PC-9 (cell line): Measurements from ENCODE around the gene XKR7. TPM values are rescaled to one million over a fixed set of nuclear protein-coding genes. Genes with fewer than 3 reads are reported as not detected.

ENCODE experiments used
- BruUV-seq: library from RNA; stranded (reverse); fragments of 400-500 nt; replicated peaks from 2 replicates; lab custom pipeline; 2021; lab: Mats Ljungman, UMichigan
- CTCF ChIA-PET: fragments of 300-600 bp; sonication (Branson Sonifier 250); formaldehyde crosslinking; loops from one replicate; lab custom pipeline; 2022; ENCODE audit warnings: antibody characterized with exemption; lab: Charles Lee
- POLR2A ChIA-PET: fragments of 300-600 bp; sonication (Branson Sonifier 250); formaldehyde crosslinking; loops from one replicate; lab custom pipeline; 2022; ENCODE audit warnings: antibody characterized with exemption; ENCODE audit not compliant: unreplicated experiment; lab: Charles Lee
- DNase-seq, 2 experiments: peaks; one replicate each; pipeline versions ENCODE4 v3.0.0 to v3.0.0-alpha.2; 2015 to 2022; ENCODE audit warnings: mixed read lengths in 1 of 2
- H2AFZ ChIP-seq: fragments of 200-600 bp; sonication (generic); 2 replicates; pipeline ENCODE4 v1.8.1; 2017; ENCODE audit warnings: antibody characterized with exemption
- H3F3A ChIP-seq: fragments of 200-600 bp; sonication (generic); 2 replicates; pipeline ENCODE4 v1.8.1; 2017; ENCODE audit warnings: antibody characterized with exemption, mild to moderate bottlenecking, low read depth; ENCODE audit not compliant: insufficient read depth
- H3K27ac ChIP-seq: fragments of 200-600 bp; sonication (generic); 2 replicates; pipeline ENCODE4 v1.6.1; 2016; ENCODE audit warnings: mixed run types
- H3K27me3 ChIP-seq: fragments of 200-600 bp; sonication (generic); 2 replicates; pipeline ENCODE4 v1.6.1; 2016; ENCODE audit warnings: low read depth, mixed run types; ENCODE audit not compliant: insufficient read depth
- H3K36me3 ChIP-seq: fragments of 200-600 bp; sonication (generic); 2 replicates; pipeline ENCODE4 v1.6.1; 2016; ENCODE audit warnings: low read depth, mixed run types
- H3K4me1 ChIP-seq: fragments of 200-600 bp; sonication (generic); replicated peaks from 2 replicates; pipeline ENCODE4 v1.6.1; 2016; ENCODE audit warnings: mixed run types; ENCODE audit not compliant: insufficient read depth
- H3K4me2 ChIP-seq: fragments of 200-600 bp; sonication (generic); 2 replicates; pipeline ENCODE4 v1.6.1; 2017; ENCODE audit warnings: mixed run types
- H3K4me3 ChIP-seq: fragments of 200-600 bp; sonication (generic); 2 replicates; pipeline ENCODE4 v1.6.1; 2016; ENCODE audit warnings: mixed run types
- H3K79me2 ChIP-seq: fragments of 200-600 bp; sonication (generic); 2 replicates; pipeline ENCODE4 v1.6.1; 2017; ENCODE audit warnings: low read depth, mixed run types
- H3K9me2 ChIP-seq: fragments of 200-600 bp; sonication (generic); 2 replicates; pipeline ENCODE4 v1.8.1; 2017; ENCODE audit warnings: mild to moderate bottlenecking; ENCODE audit not compliant: insufficient read depth
- H3K9me3 ChIP-seq: fragments of 200-600 bp; sonication (generic); 2 replicates; pipeline ENCODE4 v1.8.1; 2016; ENCODE audit warnings: low read depth; ENCODE audit not compliant: insufficient read depth
- H4K20me1 ChIP-seq: fragments of 200-600 bp; sonication (generic); 2 replicates; pipeline ENCODE4 v1.8.1; 2017; ENCODE audit not compliant: insufficient read depth
- EZH2 ChIP-seq: fragments of 200-600 bp; sonication (generic); IDR thresholded peaks from 2 replicates; pipeline ENCODE4 v1.8.0; 2017; ENCODE audit warnings: antibody characterized with exemption, low read depth
- intact Hi-C: fragments of 100-400 bp; cut with micrococcal nuclease; formaldehyde crosslinking; loops from one replicate; pipeline ENCODE4 v1.10.0; 2022; ENCODE audit not compliant: unreplicated experiment
- total RNA-seq: library from RNA; stranded (reverse); gene quantifications from 2 replicates; pipeline ENCODE4 v1.2.3, GENCODE V29; 2021
- TF ChIP-seq, protein P1 (sequence below): fragments of 200-600 bp; sonication (generic); conservative IDR thresholded peaks from 2 replicates; pipeline ENCODE4 v1.6.1; 2017; ENCODE audit warnings: mixed run types, antibody characterized with exemption, mild to moderate bottlenecking, moderate library complexity

XKR7 gene
- total RNA-seq, 1 experiment from 2014 or later: not detected

- Histone ChIP-seq H3K9me2 (no peaks in the 10 kb centered on the region), H3F3A (no peaks in the 10 kb centered on the region), H2AFZ (no peak overlapping the region), H3K27me3 (peaks cover 76% of the 10 kb centered on the region), H3K4me3 (no peak overlapping the region), H3K9me3 (no peaks in the 10 kb centered on the region), H3K27ac (no peak overlapping the region), H3K36me3 (no peaks in the 10 kb centered on the region), H3K4me1 (no peaks in the 10 kb centered on the region), H3K4me2 (no peak overlapping the region), H4K20me1 (no peaks in the 10 kb centered on the region; the same call in 1 of the 2 replicates), H3K79me2 (no peaks in the 10 kb centered on the region)
- intact Hi-C loops: no loop called here
- BruUV-seq: no TSS peak
- TF ChIP-seq, protein P1, sequence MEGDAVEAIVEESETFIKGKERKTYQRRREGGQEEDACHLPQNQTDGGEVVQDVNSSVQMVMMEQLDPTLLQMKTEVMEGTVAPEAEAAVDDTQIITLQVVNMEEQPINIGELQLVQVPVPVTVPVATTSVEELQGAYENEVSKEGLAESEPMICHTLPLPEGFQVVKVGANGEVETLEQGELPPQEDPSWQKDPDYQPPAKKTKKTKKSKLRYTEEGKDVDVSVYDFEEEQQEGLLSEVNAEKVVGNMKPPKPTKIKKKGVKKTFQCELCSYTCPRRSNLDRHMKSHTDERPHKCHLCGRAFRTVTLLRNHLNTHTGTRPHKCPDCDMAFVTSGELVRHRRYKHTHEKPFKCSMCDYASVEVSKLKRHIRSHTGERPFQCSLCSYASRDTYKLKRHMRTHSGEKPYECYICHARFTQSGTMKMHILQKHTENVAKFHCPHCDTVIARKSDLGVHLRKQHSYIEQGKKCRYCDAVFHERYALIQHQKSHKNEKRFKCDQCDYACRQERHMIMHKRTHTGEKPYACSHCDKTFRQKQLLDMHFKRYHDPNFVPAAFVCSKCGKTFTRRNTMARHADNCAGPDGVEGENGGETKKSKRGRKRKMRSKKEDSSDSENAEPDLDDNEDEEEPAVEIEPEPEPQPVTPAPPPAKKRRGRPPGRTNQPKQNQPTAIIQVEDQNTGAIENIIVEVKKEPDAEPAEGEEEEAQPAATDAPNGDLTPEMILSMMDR: no peak
- TF ChIP-seq EZH2: no peak
- no peak for DNase-seq
- ChIA-PET CTCF (no interaction called here), POLR2A (no interaction called here)
These were observed 39.2 kb downstream of the XKR7 start for GRCh38 chr20:32006841-32007786.

- ChIA-PET POLR2A (interaction anchor here (0.7 kb wide), 1 partner anchor 506 kb away, joined by 4 read pairs; no protein-coding TSS in a partner anchor), CTCF (no interaction called here)
- DNase-seq: no peak
- H3K9me2 ChIP-seq: no peaks in the 10 kb centered on the region
- no TSS peak for BruUV-seq
- no peaks in the 10 kb centered on the region for H3K79me2 ChIP-seq
- TF ChIP-seq, protein P1: no peak
- TF ChIP-seq EZH2: no peak
- no peaks in the 10 kb centered on the region; the same call in 1 of the 2 replicates for H4K20me1 ChIP-seq
- no peaks in the 10 kb centered on the region for H3K36me3 ChIP-seq
- H2AFZ ChIP-seq: no peak overlapping the region
- H3K9me3 ChIP-seq: no peaks in the 10 kb centered on the region
- intact Hi-C loops: no loop called here
- H3K27ac ChIP-seq: no peak overlapping the region
- H3K4me3 ChIP-seq: no peak overlapping the region
- H3K27me3 ChIP-seq: peaks cover 80% of the 10 kb centered on the region
- no peak overlapping the region for H3K4me2 ChIP-seq
- H3K4me1 ChIP-seq: no peaks in the 10 kb centered on the region
- no peaks in the 10 kb centered on the region for H3F3A ChIP-seq
These were observed 40.1 kb downstream of the XKR7 start for GRCh38 chr20:32007787-32008616.

- H3K9me3 ChIP-seq: no peaks in the 10 kb centered on the region
- H3K4me1 ChIP-seq: no peaks in the 10 kb centered on the region
- no peak for DNase-seq
- no peaks in the 10 kb centered on the region for H3K9me2 ChIP-seq
- H3K27me3 ChIP-seq: peaks cover 77% of the 10 kb centered on the region
- intact Hi-C loops: no loop called here
- no peaks in the 10 kb centered on the region for H3F3A ChIP-seq
- H3K36me3 ChIP-seq: no peaks in the 10 kb centered on the region
- no peak for TF ChIP-seq EZH2
- TF ChIP-seq, protein P1: no peak
- no peak overlapping the region for H2AFZ ChIP-seq
- CTCF ChIA-PET: no interaction called here
- H4K20me1 ChIP-seq: no peaks in the 10 kb centered on the region; the same call in 1 of the 2 replicates
- H3K4me2 ChIP-seq: no peak overlapping the region
- H3K4me3 ChIP-seq: no peak overlapping the region
- H3K79me2 ChIP-seq: no peaks in the 10 kb centered on the region
- no TSS peak for BruUV-seq
- POLR2A ChIA-PET: no interaction called here
- no peak overlapping the region for H3K27ac ChIP-seq
These were observed 41.6 kb downstream of the XKR7 start for GRCh38 chr20:32009564-32009963.
